Inflammatory macrophage treated with lipopolysaccharide for 1 hour (primary cell): ENCODE measurements around the gene MUC4.
A peak's percentile ranks its signal among the peaks of the same experiment; 100 is the strongest.
"Not testable (repeated sequence)": the region's sequence is repeated elsewhere in the genome, so short reads cannot be mapped to it uniquely, and the experiment has no call there.

Experiments used
- DNase-seq, 2 donors: peaks; one replicate each; pipeline ENCODE4 v3.0.0-alpha.2; 2020 to 2022

The MUC4 gene

DNA sequence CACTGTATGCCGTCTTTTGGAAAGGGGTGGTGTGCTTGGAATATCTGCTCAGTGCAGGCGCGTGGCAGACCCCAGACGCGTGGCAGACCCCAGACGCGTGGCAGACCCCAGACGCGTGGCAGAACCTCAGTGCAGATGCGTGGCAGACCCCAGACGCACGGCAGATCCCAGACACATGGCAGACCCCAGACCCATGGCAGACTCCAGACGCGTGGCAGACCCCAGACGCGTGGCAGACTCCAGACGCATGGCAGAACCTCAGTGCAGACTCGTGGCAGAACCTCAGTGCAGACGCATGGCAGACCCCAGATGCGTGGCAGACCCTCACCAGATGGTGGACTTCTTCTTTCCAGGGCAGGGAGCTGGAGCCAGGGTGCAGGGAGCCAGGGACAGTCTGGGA, 637 bp upstream of the MUC4 start:
- DNase-seq = no peak

DNA sequence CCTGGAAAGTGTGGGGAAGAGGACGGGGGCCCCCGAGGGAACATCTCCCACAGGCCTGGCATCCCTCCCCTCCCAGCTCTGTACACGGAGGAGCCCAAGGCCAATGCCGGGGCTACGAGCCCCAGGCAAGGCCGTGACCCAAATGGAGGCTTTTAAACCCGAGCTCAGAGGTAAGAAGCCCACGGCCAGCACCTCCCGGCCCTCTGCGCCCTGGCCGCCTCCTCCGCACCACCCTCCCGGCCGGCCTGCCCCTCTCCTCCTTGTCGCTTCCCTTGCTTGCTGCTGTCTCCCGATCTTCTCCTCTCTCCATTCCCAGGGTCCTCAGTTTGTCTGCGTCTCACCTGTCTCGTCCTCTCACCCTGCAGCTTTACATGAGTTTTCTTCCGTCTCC, 1.3 kb downstream of the MUC4 start:
- DNase-seq = no peak

DNA sequence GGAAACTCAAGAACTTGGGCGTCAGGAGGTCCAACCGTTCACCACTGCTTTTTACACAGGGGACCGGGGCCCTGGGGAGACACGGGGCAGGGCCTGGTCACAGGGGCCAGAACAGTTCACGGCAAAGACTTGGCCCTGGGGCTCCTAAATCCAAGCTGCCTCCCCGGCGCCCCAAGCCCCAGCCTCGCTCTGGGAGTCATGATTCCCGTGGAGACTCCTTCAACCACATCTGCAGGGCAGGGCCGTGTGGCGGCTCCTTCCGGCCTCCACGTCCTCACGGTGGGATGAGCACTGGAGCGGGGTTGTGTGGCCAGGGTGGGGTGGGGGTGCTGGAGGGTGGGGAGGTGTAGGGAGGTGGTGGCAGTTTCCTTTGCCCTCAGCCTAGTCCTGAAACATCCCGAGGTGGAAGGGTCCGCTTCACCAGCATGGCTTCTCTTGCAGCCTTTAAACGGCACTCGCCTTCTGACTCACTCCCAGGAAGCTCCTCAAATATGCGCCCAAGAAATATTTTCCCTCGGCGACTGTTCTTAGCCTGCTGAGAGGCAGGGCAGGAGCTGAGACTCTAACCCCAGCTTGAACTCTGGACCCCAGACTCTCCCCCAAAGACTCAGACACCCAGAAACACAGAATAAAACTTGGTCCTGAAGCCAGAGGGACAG, 1.8 kb downstream of the MUC4 start:
- no peak for DNase-seq

DNA sequence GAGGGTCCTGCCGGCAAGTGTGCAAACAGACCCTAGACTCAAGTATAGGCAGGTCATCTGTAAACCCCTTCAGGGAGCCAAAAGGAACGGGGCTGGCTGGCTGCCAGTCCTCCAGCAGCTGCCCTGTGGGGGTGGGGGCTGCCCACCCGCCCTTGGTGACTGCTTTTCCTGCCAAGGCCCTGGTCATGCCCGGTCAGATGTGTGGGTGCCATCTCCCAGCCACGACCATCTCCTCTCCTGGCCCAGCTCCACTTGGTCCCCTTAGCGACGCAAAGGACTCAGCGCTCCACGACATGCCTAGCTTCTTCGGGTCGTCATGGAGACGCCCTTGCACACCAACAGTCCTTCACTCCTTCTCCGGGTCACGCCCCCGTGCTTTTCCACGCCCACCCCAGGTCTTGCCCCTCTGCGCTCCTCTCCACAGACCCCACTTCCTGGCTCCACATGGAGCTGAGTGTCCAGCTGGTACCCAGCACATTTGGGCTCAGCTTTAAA, 2.4 kb downstream of the MUC4 start:
- no peak for DNase-seq

DNA sequence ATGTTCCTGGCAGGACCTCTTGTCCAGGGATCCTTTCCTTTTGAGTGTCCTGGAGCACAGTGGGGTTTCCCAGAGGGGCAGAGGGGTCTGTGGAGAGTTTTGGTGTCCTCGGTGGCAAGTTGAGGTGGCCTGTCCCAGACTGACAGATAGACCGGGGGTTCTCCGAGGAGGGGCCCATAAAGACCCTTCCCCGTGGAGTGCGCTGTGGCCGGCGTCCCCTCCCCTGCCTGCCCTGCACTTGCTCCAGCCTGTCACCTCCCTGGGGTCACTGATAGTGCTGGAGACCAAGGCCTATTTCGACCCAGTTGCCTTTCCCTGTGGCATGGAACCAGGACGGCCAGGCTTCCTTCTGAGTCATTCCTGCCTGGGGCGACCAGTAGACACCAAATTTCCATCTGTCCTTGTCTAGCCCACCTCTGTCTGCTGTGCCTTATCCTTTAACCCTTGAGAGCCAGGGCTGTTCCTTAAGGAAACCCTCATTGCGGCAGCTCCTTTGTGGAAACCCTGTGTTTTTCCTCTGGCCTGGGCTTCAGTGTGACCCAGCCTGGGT, 2.9 kb downstream of the MUC4 start:
- no peak for DNase-seq

DNA sequence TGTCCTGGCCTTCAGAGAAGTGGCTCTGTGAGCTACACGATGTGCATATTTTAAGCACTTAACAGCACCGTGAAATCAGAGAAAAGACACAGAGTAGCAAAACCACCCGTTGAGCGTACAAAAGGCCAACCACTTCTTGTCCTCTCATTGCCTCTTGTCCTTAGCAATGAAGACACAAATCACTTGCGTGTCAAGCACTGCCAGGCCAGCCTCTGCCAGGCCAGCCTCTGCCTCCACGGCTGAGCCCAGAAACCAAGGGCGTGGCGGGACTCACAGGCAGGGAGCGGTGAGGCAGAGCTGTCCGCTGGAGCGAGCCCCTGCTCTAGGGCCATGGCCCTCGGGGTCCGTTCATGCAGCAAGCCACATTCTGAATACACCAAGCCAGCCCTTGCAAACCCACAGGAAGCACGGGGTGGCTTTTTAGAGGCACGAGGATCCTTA, 4.0 kb downstream of the MUC4 start:
- DNase-seq = no peak

DNA sequence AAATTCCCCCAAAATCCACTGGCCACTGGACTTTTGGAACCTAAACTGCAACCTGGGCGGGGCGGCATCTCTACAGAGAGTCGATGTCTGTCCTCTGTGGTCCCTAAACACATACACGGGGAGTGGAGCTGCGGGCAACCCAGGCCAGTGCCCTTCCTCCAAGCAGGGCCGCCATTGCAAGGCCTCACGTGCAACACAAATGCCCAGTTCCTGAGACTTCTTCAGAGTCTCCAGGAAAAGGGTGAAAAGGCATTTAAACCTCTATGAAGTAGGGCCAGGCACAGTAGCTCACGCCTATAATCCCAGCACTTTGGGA, 4.9 kb downstream of the MUC4 start:
- DNase-seq = no peak

DNA sequence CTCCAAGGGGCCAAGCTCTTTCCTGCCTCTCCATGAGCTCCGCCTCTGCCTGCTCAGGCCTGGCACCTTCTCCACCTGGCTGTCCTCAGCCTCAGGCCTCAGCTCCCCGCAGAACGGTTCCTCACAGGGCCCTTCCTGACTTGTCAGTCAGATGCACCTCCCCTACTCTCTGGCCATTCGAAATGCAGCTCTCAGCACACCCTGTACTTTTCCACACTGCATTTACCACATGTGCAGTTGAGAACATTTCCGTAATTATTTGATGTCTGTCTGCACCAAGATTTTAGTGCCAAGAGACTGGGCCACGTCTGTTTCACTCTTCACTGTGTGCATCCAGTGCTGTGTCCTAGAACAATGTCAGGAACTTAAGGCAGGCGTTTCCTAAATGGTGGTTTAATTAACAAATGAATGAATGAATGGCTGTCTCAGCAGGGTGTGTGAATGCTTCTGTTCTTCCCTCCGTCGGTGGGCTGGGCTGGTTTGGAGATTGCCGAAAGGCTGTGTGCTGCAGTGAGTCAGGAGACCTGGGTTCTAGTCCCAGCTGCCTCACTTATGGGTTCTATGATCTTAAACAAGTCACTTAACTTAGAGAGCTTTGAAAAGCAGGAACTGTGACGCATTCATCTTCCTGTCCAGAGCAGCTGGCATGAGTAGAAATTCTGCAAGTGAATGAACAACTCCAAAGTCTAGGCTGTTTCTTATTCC, 5.4 kb downstream of the MUC4 start:
- no peak for DNase-seq

DNA sequence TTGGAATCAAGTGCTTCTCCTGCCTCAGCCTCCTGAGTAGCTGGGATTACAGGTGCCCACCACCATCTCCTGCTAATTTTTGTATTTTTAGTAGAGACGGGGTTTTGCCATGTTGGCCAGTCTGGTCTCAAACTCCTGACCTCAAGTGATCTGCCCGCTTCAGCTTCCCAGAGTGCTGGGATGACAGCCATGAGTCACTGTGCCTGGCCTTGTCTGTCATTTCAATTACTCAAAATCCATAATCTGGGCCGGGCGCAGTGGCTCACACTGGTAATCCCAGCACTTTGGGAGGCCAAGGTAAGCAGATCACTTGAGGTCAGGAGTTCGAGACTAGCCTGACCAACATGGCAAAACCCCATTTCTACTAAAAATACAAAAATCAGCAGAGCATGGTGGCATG, 6.1 kb downstream of the MUC4 start:
- not testable (repeated sequence) for DNase-seq

DNA sequence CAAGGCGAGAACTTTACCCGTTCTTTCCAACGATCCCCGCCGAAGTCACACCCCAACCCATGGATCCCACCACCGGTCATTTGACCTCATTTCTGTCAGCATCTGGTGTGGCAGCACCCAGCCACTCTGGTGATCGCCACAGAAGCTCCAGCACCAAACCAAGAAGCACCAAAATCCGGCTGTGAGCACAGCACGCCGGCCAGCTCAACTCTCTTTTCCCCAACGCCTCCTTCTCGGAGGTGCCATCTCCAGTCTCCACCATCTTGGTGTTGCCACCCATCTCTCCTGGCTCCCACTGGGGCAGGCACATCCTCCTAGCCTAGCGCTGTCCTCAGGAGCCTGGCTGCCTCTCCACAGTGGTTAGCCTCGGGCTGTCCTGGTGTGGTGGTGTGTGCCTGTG, 6.5 kb downstream of the MUC4 start:
- no peak for DNase-seq

DNA sequence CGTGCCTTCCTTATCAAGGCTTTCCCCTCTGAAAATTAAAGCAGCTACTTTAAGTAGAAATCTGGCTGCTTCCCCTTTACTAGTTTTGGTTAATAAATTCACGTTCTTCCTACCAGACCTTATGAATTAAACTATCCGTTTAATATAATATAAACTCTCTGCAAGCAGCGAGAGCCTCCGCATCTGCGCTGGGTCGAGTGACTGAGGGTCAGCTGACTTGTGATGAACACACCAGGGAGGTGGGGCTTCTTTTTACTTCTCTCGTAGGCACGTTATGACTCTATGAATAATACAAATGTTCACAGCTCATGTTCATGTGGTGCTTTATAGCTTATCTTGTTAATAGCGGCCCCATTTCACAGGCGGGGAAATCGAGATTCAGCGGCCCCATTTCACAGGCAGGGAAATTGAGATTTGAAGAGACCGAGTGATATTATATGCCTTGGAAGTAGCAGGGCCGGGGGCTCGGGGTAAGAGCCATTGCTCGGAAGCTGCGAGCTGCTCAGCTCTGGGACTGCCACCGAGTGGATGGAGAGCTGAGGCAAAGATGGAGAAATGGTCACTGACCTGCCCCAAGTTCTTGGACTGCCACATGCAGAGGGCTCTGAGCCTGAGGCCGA, 8.3 kb downstream of the MUC4 start:
- DNase-seq = peak in 1 of 2 donors; percentile 5

DNA sequence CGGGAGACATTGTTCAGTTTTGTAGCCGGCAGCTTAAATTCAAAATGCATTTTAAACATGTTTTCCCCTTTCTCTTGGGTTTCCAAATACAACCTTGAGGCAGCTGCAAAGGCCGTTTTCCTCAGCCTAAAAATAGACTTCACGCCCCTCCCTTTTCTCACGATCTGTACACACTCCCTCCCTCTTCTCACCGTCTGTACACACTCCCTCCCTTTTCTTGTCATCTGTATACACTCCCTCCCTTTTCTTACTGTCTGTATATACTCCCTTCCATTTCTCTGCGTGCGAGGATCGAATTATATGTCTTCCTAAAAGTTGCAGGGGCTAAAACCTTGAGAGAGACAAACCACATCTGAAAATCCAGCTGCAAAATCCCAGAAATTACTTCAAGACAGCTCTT, 8.9 kb downstream of the MUC4 start:
- DNase-seq = no peak

DNA sequence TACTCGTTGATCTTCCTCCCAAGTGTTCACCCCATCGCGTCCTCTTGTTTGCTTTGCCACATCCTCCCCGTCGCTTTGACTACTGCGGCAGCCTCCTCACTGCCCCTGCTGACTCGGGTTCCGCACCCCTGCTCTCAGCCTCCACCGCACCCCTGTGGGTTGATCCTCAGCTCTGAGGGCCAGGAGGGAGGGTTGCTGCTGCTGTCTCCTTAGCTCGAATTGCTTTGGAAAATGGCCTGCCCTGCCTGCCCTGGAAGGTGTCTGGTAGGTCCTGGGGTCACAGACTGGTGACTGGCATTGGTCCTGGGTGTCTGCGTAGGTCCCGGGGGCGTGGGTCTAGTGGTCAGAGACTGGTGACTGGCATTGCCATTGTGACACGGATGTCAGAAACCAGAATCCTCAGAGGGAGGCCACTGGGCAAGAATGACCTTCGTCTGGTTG, 9.4 kb downstream of the MUC4 start:
- peak in 1 of 2 donors; percentile 2 for DNase-seq

DNA sequence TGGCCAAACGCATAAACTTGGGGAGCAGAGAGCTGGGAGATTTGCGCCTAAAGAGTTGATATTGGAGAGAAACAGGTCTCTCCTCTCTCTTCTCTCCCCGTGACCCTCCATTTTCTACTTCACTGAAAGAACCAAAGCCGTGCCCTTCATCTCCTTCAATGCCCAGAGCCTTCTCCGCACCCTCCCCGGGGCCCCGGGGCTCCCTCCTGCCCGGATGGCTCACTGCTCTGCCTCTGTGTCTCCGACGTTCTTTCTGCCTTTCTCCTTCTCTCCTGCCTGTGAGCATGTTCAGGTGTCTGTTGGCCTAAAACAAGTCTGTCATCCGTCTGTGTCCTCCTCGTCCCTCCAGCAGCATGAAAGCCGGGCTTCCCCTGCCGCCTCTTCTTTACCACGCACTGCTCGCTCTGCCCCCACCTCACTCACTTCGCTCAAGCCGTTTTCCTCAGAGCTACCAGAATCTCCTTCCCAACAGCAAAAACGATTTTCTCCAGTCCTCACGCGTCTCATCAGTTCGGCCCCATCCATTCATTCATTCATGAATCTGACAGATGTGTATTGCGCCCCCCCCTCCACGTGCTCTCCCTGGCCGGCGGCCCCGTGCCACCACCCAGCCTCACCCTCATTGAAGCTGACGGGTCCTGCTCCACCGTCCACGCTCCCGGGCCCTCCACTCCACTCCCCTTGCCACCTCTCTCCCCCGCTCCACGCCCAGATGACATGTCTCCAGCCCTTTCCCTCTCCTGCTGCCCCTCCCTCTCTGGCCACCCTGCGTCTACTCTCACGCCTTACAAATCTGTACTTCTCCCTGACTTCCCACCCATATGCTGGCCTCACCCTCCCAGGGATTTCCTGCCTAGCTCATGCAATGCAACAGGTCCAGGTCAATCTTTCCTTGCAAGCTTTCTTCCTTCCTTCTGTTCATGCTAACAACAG, 10.2 kb downstream of the MUC4 start:
- no peak for DNase-seq

DNA sequence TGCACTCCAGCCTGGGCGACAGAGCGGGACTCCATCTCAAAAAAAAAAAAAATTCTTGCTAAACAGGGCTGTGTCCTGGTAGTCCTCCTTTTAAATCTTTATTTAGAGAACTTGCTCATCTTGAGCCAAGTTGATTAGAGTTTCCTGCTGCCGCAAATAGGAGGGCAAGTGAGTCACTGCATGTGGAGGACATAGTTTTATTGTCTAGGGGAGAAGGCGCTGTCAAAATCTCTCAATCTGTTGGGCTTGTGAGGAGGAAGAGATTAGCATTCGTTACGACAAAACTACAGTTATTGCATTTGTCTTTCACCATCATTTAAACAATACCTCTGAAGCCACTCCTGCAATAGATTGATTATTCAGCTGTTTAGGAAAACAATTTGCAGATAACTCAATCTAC, 11.5 kb downstream of the MUC4 start:
- no peak for DNase-seq

DNA sequence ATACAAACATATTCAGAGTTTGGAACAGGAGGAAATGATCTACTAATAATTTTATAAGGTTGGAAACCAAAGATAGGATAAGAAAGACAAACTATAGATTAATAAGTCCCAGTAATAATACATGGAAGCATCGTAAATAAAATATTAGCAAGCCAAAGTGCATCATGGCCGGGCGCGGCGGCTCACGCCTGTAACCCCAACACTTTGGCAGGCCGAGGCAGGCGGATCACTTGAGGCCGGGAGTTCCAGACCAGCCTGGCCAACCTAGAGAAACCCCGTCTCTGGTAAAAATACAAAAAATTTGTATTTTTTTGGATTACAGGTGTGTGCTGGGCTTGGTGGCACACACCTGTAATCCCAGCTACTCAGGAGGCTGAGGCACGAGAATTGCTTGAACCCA, 14.9 kb downstream of the MUC4 start:
- DNase-seq = no peak

DNA sequence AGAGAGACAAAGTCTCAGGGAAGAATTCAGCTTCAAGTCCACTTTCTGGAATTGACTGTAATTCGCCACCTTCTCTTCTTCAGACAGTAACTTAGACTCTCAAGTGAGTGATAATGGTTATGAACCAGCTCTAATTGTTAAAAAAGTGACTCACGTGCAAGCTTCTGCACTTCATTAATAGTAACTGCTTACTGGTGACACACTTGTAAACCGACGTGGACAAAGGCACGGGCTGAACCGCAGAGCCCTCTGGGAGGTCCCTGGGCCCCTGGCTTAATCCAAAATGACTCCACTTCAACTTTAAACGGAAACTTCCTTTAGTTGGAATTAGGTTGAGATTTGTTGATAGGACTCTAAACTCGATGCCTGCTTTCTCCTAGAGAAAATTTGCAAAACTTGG, 17.0 kb downstream of the MUC4 start:
- no peak for DNase-seq

DNA sequence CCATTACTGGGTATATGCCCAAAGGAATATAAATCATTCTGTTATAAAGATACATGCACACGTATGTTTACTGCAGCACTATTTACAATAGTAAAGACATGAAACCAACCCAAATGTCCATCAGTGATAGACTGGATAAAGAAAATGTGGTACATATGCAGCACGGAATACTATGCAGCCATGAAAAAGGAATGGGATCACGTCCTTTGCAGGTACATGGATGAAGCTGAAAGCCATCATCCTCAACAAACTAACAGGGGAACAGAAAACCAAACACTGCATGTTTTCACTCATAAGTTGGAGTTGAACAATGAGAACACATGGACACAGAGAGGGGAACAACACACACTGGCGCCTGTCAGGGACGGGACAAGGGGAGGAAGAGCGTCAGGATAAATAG, 19.1 kb downstream of the MUC4 start:
- DNase-seq = not testable (repeated sequence)

DNA sequence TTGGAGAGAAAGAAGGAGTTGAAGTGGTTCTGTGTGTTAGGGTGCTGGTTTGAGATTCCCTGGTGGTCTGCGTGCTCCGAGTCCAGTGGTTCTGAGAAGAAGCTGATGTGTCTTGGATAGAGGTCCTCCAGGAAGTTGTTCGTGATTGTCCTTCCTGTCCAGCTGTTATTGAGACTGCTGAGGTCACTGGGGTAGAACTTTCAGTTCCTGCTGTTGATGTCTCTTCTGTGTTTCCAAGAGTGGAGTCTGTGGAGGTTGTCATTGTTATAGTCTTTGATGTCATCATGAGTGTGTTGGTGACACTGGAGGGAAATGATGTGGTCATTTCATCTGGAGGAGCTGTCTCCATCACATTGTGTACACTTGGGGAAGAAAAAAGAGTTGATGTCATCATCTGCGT, 20.8 kb downstream of the MUC4 start:
- peak; percentile 12 to 25 for DNase-seq

DNA sequence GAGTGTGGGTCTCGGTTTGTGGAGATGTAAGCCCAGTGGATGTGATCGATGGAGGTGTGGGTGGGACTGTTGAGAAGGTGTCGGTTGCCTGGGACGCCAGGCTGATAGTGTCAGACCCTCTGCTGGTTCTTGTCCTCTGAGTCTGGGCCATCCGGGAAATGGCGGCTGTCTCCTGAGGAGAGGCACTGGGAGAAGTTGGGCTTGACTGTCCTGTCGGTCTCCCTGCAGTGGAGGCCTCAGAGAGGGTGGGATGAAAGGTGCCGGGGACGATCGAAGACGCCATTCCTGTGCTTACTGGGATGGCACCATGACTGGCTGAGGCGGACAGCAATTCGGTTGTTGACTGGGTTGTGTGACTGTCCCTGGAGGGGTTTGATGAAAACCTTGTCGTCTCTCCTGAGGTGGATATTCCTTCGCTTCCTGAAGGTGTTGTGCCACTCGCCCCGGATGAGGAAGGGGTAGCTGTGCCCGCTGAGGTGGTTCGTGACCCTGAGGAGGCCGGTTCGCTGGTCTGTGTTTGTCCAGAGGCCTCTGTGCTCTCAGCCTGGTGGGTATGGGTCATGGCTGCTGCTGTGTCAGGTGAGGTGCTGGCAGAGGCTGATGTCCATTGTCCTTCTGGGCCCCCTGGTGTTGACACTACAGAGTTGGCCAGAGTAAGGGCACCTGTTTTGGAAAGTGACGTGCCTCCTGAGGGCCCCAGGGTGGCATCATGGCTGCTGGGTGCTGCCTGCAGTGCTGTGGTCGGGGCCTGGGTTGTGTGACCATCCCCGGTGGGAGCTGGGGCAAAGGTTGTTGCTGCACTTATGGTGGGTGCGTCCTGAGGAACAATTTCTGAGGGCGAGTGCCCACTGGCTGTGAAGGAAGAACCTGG, 22.8 kb downstream of the MUC4 start:
- DNase-seq = no peak

DNA sequence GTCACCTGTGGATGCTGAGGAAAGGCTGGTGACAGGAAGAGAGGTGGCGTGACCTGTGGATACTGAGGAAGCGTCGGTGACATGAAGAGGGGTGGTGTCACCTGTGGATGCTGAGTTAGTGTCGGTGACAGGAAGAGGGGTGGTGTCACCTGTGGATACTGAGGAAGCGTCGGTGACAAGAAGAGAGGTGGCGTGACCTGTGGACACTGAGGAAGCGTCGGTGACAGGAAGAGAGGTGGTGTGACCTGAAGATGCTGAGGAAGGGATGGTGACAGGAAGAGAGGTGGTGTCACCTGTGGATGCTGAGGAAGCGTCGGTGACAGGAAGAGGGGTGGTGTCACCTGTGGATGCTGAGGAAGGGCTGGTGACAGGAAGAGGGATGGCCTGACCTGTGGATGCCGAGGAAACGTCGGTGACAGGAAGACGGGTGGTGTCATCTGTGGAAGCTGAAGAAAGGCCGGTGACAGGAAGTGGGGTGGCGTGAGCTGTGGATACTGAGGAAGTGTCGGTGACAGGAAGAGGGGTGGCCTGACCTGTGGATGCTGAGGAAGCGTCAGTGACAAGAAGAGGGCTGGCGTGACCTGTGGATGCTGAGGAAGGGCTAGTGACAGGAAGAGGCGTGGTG, 25.8 kb downstream of the MUC4 start:
- DNase-seq = not testable (repeated sequence)
